Measurements from ENCODE around the gene IFI6.
A peak's percentile ranks its signal among the peaks of the same experiment; 100 is the strongest.

The IFI6 gene

DNA sequence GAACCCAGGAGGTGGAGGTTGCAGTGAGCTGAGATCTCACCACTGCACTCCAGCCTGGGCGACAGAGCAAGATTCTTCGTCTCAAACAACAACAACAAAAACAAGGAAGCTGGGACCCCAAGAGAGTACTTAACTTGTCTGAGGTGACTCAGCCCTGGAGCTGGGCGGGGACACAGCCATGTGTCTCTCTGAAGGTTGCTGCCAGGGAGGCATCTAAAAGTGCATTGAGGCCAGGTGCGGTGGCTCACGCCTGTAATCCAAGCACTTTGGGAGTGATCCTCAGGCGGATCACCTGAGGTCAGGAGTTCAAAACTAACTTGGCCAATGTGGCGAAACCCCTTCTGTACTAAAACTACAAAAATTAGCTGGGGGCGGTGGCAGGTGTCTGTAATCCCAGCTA, 7.7 kb downstream of the IFI6 start:
- Mint-ChIP-seq H3K9me3 (no peaks in the 10 kb centered on the region), H3K27ac (no peak overlapping the region), H3K36me3 (ENCODE audit: low read depth) (peaks cover 34% of the 10 kb centered on the region), H3K4me3 (no peak overlapping the region), H3K4me1 (ENCODE audit: low read depth) (peaks cover 45% of the 10 kb centered on the region), H3K27me3 (ENCODE audit: low read depth) (no peaks in the 10 kb centered on the region)

GRCh38 chr1:27662707-27663393, 9.1 kb downstream of the IFI6 start:
- Mint-ChIP-seq H3K36me3 (ENCODE audit: low read depth) (peaks cover 27% of the 10 kb centered on the region), H3K4me3 (peak overlapping the region; percentile 73), H3K27ac (peak overlapping the region; percentile 97), H3K27me3 (ENCODE audit: low read depth) (no peaks in the 10 kb centered on the region), H3K4me1 (ENCODE audit: low read depth) (peaks cover 49% of the 10 kb centered on the region), H3K9me3 (no peaks in the 10 kb centered on the region)

DNA sequence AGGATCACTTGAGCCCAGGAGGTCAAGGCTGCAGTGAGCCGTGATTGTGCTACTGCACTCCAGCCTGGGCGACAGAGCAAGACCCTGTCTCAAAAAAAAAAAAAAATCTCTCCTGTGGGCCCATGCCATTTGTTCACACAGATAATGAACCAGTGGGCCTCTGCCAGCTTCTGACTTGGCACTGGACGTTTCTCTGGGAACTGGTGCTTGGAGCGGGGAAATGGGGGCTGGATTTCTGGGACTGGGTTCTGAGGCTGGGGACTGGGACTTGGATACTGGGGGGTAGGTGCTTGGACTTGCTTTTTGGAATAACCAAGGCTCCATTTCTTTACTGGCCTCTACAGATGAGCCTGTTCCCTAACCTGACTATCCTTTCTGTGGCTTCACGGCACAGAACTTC, 9.7 kb downstream of the IFI6 start:
- no peaks in the 10 kb centered on the region for H3K27me3 Mint-ChIP-seq (ENCODE audit: low read depth)
- H3K4me3 Mint-ChIP-seq, result peak overlapping the region; percentile 73
- H3K27ac Mint-ChIP-seq, result peak overlapping the region; percentile 97
- peaks cover 24% of the 10 kb centered on the region for H3K36me3 Mint-ChIP-seq (ENCODE audit: low read depth)
- H3K4me1 Mint-ChIP-seq (ENCODE audit: low read depth), result peaks cover 46% of the 10 kb centered on the region
- H3K9me3 Mint-ChIP-seq, result no peaks in the 10 kb centered on the region

DNA sequence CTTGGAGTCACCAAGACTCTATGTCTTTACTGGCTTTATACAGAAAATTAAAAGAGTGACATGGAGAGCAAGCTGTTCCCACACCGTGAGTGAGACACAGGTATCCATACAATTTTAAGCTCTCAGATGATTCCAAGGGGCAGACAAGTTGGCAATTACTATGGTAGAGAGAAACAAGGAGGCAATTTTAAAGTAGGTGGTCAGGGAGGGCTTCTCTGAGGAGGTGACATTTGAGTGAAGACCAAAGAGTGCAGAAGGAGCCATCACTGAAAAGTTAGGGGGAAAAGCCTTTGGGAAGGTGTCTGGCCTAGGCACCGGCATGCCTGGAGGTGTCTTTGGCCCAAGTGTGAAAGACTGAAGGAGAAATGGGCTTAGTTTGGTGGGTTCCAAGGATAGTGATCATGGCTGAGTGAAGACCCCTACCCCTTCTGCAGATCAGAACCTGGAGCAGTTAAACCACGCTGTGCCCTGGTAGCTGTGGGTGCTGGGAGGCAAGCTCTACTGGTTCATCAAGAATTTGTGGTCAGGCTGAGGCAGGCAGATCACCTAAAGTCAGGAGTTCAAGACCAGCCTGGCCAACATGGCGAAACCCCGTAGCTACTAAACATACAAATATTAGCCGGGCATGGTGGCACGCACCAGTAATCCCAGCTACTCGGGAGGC, 10.4 kb downstream of the IFI6 start:
- Mint-ChIP-seq H3K27me3 (ENCODE audit: low read depth) (no peaks in the 10 kb centered on the region), H3K4me3 (peak overlapping the region; percentile 54), H3K9me3 (no peaks in the 10 kb centered on the region), H3K4me1 (ENCODE audit: low read depth) (peaks cover 46% of the 10 kb centered on the region), H3K27ac (peak overlapping the region; percentile 100), H3K36me3 (ENCODE audit: low read depth) (peaks cover 20% of the 10 kb centered on the region)

DNA sequence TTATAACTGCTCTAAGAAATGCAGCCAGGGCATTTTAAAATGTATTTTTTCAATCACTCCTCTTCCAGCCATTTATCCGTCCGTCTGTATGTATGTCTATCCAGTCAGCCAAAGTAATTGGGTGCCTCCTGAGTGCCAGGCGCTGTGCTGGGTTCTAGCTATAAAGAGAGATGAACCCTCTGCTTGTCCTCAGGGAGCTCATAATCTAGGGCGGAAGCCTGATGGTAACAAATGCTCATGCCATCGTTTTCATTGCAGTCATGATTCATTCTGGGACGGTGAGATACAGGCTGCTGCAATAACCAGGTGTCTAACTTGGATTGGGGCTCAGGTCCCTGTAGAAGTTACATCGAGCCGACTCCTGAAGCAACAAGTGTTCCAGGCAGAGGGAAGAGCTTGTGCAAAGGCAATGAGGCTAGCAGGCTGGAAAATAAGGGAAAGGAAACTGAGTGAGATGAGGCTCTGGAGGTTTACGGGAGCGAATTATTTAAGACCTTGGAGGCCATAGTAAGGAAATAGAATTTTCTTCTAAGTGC, 11.6 kb downstream of the IFI6 start:
- Mint-ChIP-seq H3K9me3 (no peaks in the 10 kb centered on the region), H3K27me3 (ENCODE audit: low read depth) (no peaks in the 10 kb centered on the region), H3K36me3 (ENCODE audit: low read depth) (peaks cover 11% of the 10 kb centered on the region), H3K4me3 (peak overlapping the region; percentile 92), H3K27ac (peak overlapping the region; percentile 100), H3K4me1 (ENCODE audit: low read depth) (peaks cover 54% of the 10 kb centered on the region)

- Mint-ChIP-seq H3K27ac (peak overlapping the region; percentile 100), H3K27me3 (ENCODE audit: low read depth) (no peaks in the 10 kb centered on the region), H3K4me1 (ENCODE audit: low read depth) (peaks cover 58% of the 10 kb centered on the region), H3K9me3 (no peaks in the 10 kb centered on the region), H3K4me3 (peak overlapping the region; percentile 92), H3K36me3 (ENCODE audit: low read depth) (peaks cover 13% of the 10 kb centered on the region)
Observed at GRCh38 chr1:27659497-27660299, 12.3 kb downstream of the IFI6 start.

- Mint-ChIP-seq H3K27ac (peak overlapping the region; percentile 100), H3K36me3 (ENCODE audit: low read depth) (peaks cover 13% of the 10 kb centered on the region), H3K27me3 (ENCODE audit: low read depth) (no peaks in the 10 kb centered on the region), H3K4me1 (ENCODE audit: low read depth) (peaks cover 58% of the 10 kb centered on the region), H3K4me3 (peak overlapping the region; percentile 86), H3K9me3 (no peaks in the 10 kb centered on the region)
Observed at GRCh38 chr1:27658951-27659496, 13.0 kb downstream of the IFI6 start.

GRCh38 chr1:27656157-27656893, 15.7 kb downstream of the IFI6 start:
- Mint-ChIP-seq H3K27me3 (ENCODE audit: low read depth) (no peaks in the 10 kb centered on the region), H3K4me3 (no peak overlapping the region), H3K36me3 (ENCODE audit: low read depth) (peaks cover 5% of the 10 kb centered on the region), H3K4me1 (ENCODE audit: low read depth) (peaks cover 42% of the 10 kb centered on the region), H3K9me3 (no peaks in the 10 kb centered on the region), H3K27ac (no peak overlapping the region)

GRCh38 chr1:27655151-27655937, 16.6 kb downstream of the IFI6 start:
- H3K4me1 Mint-ChIP-seq (ENCODE audit: low read depth), result peaks cover 41% of the 10 kb centered on the region
- peaks cover 2% of the 10 kb centered on the region for H3K36me3 Mint-ChIP-seq (ENCODE audit: low read depth)
- peak overlapping the region; percentile 57 for H3K27ac Mint-ChIP-seq
- H3K4me3 Mint-ChIP-seq, result no peak overlapping the region
- H3K27me3 Mint-ChIP-seq (ENCODE audit: low read depth), result no peaks in the 10 kb centered on the region
- H3K9me3 Mint-ChIP-seq, result no peaks in the 10 kb centered on the region

- no peaks in the 10 kb centered on the region for H3K27me3 Mint-ChIP-seq (ENCODE audit: low read depth)
- H3K36me3 Mint-ChIP-seq (ENCODE audit: low read depth), result peaks cover 2% of the 10 kb centered on the region
- H3K9me3 Mint-ChIP-seq, result no peaks in the 10 kb centered on the region
- H3K4me3 Mint-ChIP-seq, result no peak overlapping the region
- H3K4me1 Mint-ChIP-seq (ENCODE audit: low read depth), result peaks cover 36% of the 10 kb centered on the region
- no peak overlapping the region for H3K27ac Mint-ChIP-seq
Observed at GRCh38 chr1:27652111-27652864, 19.7 kb downstream of the IFI6 start.

DNA sequence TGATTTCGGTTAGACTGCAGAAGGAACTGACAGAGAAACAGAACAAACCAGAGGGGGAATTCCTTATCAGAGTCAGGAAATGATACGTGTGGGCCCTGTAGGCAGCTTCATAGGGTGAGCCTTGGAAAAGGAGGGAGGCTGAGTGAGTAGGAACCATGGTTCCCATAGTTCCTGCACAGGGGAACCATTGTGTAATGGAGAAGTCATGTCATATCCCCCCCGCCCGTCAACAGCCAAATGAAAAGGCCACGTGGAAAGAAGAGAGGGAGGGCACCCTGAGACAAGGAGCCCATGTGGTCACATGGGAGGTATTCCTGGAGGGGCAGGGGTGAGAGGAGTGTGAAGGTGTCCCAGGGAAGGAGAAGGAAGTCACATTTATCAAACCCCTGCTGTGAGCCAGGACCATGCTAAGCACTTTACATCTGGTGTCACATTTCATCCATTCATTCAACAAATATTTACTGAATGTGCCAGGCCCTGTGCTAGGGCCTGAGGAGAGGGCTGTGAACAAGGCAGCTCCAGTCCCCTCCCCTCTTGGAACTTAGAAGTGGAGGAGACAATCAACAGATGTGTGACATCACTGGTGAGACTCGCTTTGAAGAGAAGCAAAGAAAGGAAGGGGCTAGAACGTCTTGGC, 21.3 kb downstream of the IFI6 start:
- Mint-ChIP-seq H3K27ac (peak overlapping the region; percentile 80), H3K4me1 (ENCODE audit: low read depth) (peaks cover 33% of the 10 kb centered on the region), H3K4me3 (no peak overlapping the region), H3K9me3 (no peaks in the 10 kb centered on the region), H3K36me3 (ENCODE audit: low read depth) (peaks cover 2% of the 10 kb centered on the region), H3K27me3 (ENCODE audit: low read depth) (no peaks in the 10 kb centered on the region)

- Mint-ChIP-seq H3K4me3 (no peak overlapping the region), H3K27me3 (ENCODE audit: low read depth) (no peaks in the 10 kb centered on the region), H3K4me1 (ENCODE audit: low read depth) (peaks cover 30% of the 10 kb centered on the region), H3K9me3 (no peaks in the 10 kb centered on the region), H3K36me3 (ENCODE audit: low read depth) (peaks cover 2% of the 10 kb centered on the region), H3K27ac (peak overlapping the region; percentile 80)
Observed at GRCh38 chr1:27650171-27650538, 21.8 kb downstream of the IFI6 start.
